H9 (cell line): ENCODE results near the gene AMT. TPM values are rescaled to one million over a fixed set of nuclear protein-coding genes. Genes with fewer than 3 reads are reported as not detected.

Experiments
- DNase-seq: peaks from one replicate; pipeline ENCODE4 v3.0.0-alpha.2; 2017
- H2AFZ ChIP-seq: one replicate; pipeline ENCODE4 v1.6.1; 2013; ENCODE audit warnings: mild to moderate bottlenecking, low read length, control low read depth, moderate library complexity
- H2AK5ac ChIP-seq: 2 replicates; pipeline ENCODE4 v1.6.1; 2013; ENCODE audit warnings: low read length, control low read depth, mixed read lengths; ENCODE audit not compliant: insufficient read length
- H2BK120ac ChIP-seq: one replicate; pipeline ENCODE4 v1.6.1; 2013; ENCODE audit warnings: low read depth, mild to moderate bottlenecking, low read length, control low read depth, inconsistent platforms; ENCODE audit not compliant: poor library complexity, severe bottlenecking
- H2BK12ac ChIP-seq: 2 replicates; pipeline ENCODE4 v1.6.1; 2013; ENCODE audit warnings: low read length, control low read depth, mixed read lengths, low read depth; ENCODE audit not compliant: insufficient read length
- H2BK15ac ChIP-seq: 2 replicates; pipeline ENCODE4 v1.6.1; 2013; ENCODE audit warnings: low read depth, low read length, control low read depth
- H2BK20ac ChIP-seq: one replicate; pipeline ENCODE4 v1.6.1; 2013; ENCODE audit warnings: low read depth, mild to moderate bottlenecking, low read length, control low read depth, inconsistent platforms; ENCODE audit not compliant: poor library complexity, severe bottlenecking
- H2BK5ac ChIP-seq: 2 replicates; pipeline ENCODE4 v1.6.1; 2013; ENCODE audit warnings: low read length, control low read depth, mixed read lengths; ENCODE audit not compliant: insufficient read length
- H3K14ac ChIP-seq: 2 replicates; pipeline ENCODE4 v1.6.1; 2013; ENCODE audit warnings: low read length, control low read depth; ENCODE audit not compliant: insufficient read depth
- H3K18ac ChIP-seq: 2 replicates; pipeline ENCODE4 v1.6.1; 2013; ENCODE audit warnings: low read depth, mild to moderate bottlenecking, mixed read lengths, low read length, control low read depth; ENCODE audit not compliant: insufficient read length
- H3K23ac ChIP-seq: 2 replicates; pipeline ENCODE4 v1.6.1; 2013; ENCODE audit warnings: low read length, control low read depth, mixed read lengths, low read depth; ENCODE audit not compliant: insufficient read length
- H3K23me2 ChIP-seq: 2 replicates; pipeline ENCODE4 v1.6.1; 2013; ENCODE audit warnings: low read depth, mild to moderate bottlenecking, mixed read lengths, low read length, control low read depth; ENCODE audit not compliant: insufficient read length, poor library complexity, severe bottlenecking
- H3K27ac ChIP-seq: 2 replicates; pipeline ENCODE4 v1.5.1; 2013; ENCODE audit warnings: low read length, control low read depth, mixed read lengths, low read depth; ENCODE audit not compliant: insufficient read length
- H3K27me3 ChIP-seq: 2 replicates; pipeline ENCODE4 v1.6.1; 2013; ENCODE audit warnings: low read length, control low read depth, inconsistent platforms; ENCODE audit not compliant: insufficient read depth
- H3K4ac ChIP-seq: 2 replicates; pipeline ENCODE4 v1.6.1; 2013; ENCODE audit warnings: low read depth, mild to moderate bottlenecking, control low read depth, inconsistent platforms, low read length, moderate library complexity
- H3K4me1 ChIP-seq: 2 replicates; pipeline ENCODE4 v1.6.1; 2013; ENCODE audit warnings: low read length, control low read depth, inconsistent platforms; ENCODE audit not compliant: insufficient read depth
- H3K4me2 ChIP-seq: 2 replicates; pipeline ENCODE4 v1.6.1; 2013; ENCODE audit warnings: low read length, control low read depth, mixed read lengths; ENCODE audit not compliant: insufficient read length, insufficient read depth
- H3K56ac ChIP-seq: 2 replicates; pipeline ENCODE4 v1.6.1; 2013; ENCODE audit warnings: low read depth, mild to moderate bottlenecking, mixed read lengths, low read length, control low read depth; ENCODE audit not compliant: insufficient read length
- H3K79me1 ChIP-seq: 2 replicates; pipeline ENCODE4 v1.6.1; 2013; ENCODE audit warnings: low read depth, mild to moderate bottlenecking, moderate library complexity, low read length, control low read depth, inconsistent platforms; ENCODE audit not compliant: insufficient read depth, poor library complexity, severe bottlenecking
- H3K79me2 ChIP-seq: 2 replicates; pipeline ENCODE4 v1.6.1; 2013; ENCODE audit warnings: low read length, control low read depth, inconsistent platforms; ENCODE audit not compliant: insufficient read depth
- H3K9ac ChIP-seq: 2 replicates; pipeline ENCODE4 v1.6.1; 2013; ENCODE audit warnings: low read length, control low read depth, mixed read lengths; ENCODE audit not compliant: insufficient read length; ENCODE audit errors: extremely low read depth
- H3K9me3 ChIP-seq: one replicate; pipeline ENCODE4 v1.6.1; 2013; ENCODE audit warnings: low read depth, low read length, inconsistent platforms; ENCODE audit not compliant: control insufficient read depth
- H3T11ph ChIP-seq: one replicate; pipeline ENCODE4 v1.6.1; 2013; ENCODE audit warnings: mild to moderate bottlenecking, low read length, control low read depth, inconsistent platforms
- H4K20me1 ChIP-seq: one replicate; pipeline ENCODE4 v1.6.1; 2013; ENCODE audit not compliant: control insufficient read depth, insufficient read length, insufficient read depth
- H4K5ac ChIP-seq: 2 replicates; pipeline ENCODE4 v1.6.1; 2013; ENCODE audit warnings: low read depth, mild to moderate bottlenecking, mixed read lengths, low read length, control low read depth; ENCODE audit not compliant: insufficient read length
- H4K8ac ChIP-seq: replicated peaks from 2 replicates; pipeline ENCODE4 v1.6.1; 2013; ENCODE audit warnings: low read length, control low read depth, mixed read lengths, low read depth; ENCODE audit not compliant: insufficient read length
- H4K91ac ChIP-seq: 2 replicates; pipeline ENCODE4 v1.6.1; 2013; ENCODE audit warnings: low read depth, mild to moderate bottlenecking, moderate library complexity, mixed read lengths, low read length, control low read depth; ENCODE audit not compliant: insufficient read length
- H3K27ac Mint-ChIP-seq, 3 experiments: 2 replicates in 2 of 3; 3 replicates in 1 of 3; pipeline ENCODE4 v1.8.0; 2020 to 2021; ENCODE audit warnings: mixed read lengths in 3 of 3, mild to moderate bottlenecking in 1 of 3, moderate library complexity in 1 of 3
- H3K27me3 Mint-ChIP-seq: 2 replicates; pipeline ENCODE4 v1.8.0; 2021; ENCODE audit warnings: low read depth, mild to moderate bottlenecking, moderate library complexity, mixed read lengths
- H3K36me3 Mint-ChIP-seq, 3 experiments: 2 replicates in 2 of 3; 3 replicates in 1 of 3; pipeline ENCODE4 v1.8.0; 2020 to 2021; ENCODE audit warnings: low read depth in 3 of 3, mixed read lengths in 3 of 3; ENCODE audit not compliant: insufficient read depth in 1 of 3
- H3K4me1 Mint-ChIP-seq, 2 experiments: 2 replicates each; pipeline ENCODE4 v1.8.0; 2020; ENCODE audit warnings: mixed read lengths in 2 of 2
- H3K4me3 Mint-ChIP-seq, 2 experiments: 2 replicates in 1 of 2; 3 replicates in 1 of 2; pipeline ENCODE4 v1.8.0; 2020 to 2021; ENCODE audit warnings: mild to moderate bottlenecking in 2 of 2, mixed read lengths in 2 of 2, moderate library complexity in 1 of 2
- H3K9me3 Mint-ChIP-seq, 2 experiments: 2 replicates in 1 of 2; 3 replicates in 1 of 2; pipeline ENCODE4 v1.8.0; 2020; ENCODE audit warnings: mild to moderate bottlenecking in 2 of 2, mixed read lengths in 2 of 2, moderate library complexity in 1 of 2
- CTCF ChIP-seq: fragments of 200-600 bp; sonication (generic); conservative IDR thresholded peaks from 3 replicates; pipeline ENCODE4 v1.8.0; 2021; ENCODE audit warnings: antibody characterized with exemption, mild to moderate bottlenecking
- WGBS: extraction: QIAGEN DNeasy Blood & Tissue Kit; methylation state at CpG from one replicate; pipeline ENCODE4 v1.1.7; 2013; ENCODE audit warnings: missing lambda C conversion rate, low lambda C conversion rate, mixed read lengths; ENCODE audit not compliant: insufficient read length; ENCODE audit errors: extremely low coverage; 5-methylcytosine and 5-hydroxymethylcytosine counted together
- total RNA-seq: library from RNA; stranded (reverse); gene quantifications from 2 replicates; pipeline ENCODE4 v1.2.1, GENCODE V29; 2021

The AMT gene
- total RNA-seq, 1 experiment from 2014 or later: 41.2 TPM

- no peak overlapping the region for H3K4me2 ChIP-seq
These were observed 34.2 kb upstream of the AMT start for GRCh38 chr3:49456466-49456865.

More at GRCh38 chr3:49456466-49456865, 34.2 kb upstream of the AMT start:
- Histone ChIP-seq H3K18ac (no peak overlapping the region), H3K27ac (no peak overlapping the region), H3K27me3 (no peaks in the 10 kb centered on the region), H2AK5ac (no peak overlapping the region), H2BK20ac (no peak overlapping the region), H3K4me1 (peaks cover 14% of the 10 kb centered on the region), H3K9me3 (no peaks in the 10 kb centered on the region), H4K20me1 (no peaks in the 10 kb centered on the region), H2BK120ac (no peak overlapping the region), H2BK5ac (no peak overlapping the region), H2BK12ac (no peak overlapping the region), H2BK15ac (no peak overlapping the region), H3T11ph (no peak overlapping the region), H3K56ac (no peak overlapping the region), H3K79me2 (no peaks in the 10 kb centered on the region), H4K5ac (no peak overlapping the region), H3K79me1 (no peaks in the 10 kb centered on the region), H3K4ac (no peak overlapping the region), H3K9ac (no peak overlapping the region), H3K23ac (no peak overlapping the region), H3K14ac (no peak overlapping the region), H2AFZ (no peak overlapping the region), H4K8ac (no peak overlapping the region), H3K23me2 (no peaks in the 10 kb centered on the region), H4K91ac (no peak overlapping the region)
- H3K36me3 Mint-ChIP-seq: no peaks in the 10 kb centered on the region
- H3K27ac Mint-ChIP-seq: no peak overlapping the region; a peak in 1 of 7 replicates
- H3K27me3 Mint-ChIP-seq: no peaks in the 10 kb centered on the region
- no peak for TF ChIP-seq CTCF
- H3K9me3 Mint-ChIP-seq: no peaks in the 10 kb centered on the region
- DNase-seq: no peak
- H3K4me3 Mint-ChIP-seq: no peak overlapping the region
- WGBS: no CpG with 5 or more reads among the region's 3 CpGs
- peaks cover 44 to 47% of the 10 kb centered on the region in 2 experiments for H3K4me1 Mint-ChIP-seq
